ENCODE measurements around the gene SLC27A2.

DNA sequence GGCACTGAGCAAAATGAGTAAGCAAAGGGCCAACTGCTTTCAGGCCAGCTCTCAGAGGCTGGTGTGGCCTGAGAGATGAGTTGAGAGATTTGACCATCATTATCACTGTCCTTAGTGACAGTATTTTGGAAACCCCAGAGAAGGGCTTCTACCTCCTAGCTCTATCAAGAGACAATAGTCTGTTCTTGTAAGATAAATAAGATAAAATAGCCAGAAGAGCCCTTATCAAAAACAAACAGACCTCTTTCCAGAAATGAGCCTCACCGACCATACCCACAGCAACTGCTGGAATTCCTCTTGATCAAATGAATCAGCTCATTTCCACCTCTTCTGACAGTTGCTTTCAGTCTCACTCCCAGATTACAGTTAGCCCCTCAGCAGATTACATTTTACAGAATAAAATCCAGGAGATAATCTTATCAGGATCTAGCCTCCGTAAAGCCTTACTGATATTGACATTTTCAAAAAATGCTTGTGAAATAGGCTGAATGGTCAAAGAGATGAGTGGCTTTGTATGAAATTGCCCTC is 79.0 kb downstream of the SLC27A2 start:
- TF ChIP-seq EZH2 (IDR thresholded peaks at IDR 0.05; ENCODE audit: insufficient read depth, poor library complexity, severe bottlenecking) (no peak), EZH2phosphoT487 (IDR thresholded peaks at IDR 0.05; ENCODE audit: insufficient read depth, low read depth) (no peak)
